Testis (tissue), 2 donors: ENCODE data around the gene FGGY.

Source experiments
- POLR2A ChIP-seq: fragments of 450-650 bp; IDR thresholded peaks from one replicate; pipeline ENCODE4 v1.6.1; 2017; ENCODE audit warnings: antibody characterized with exemption, mild to moderate bottlenecking, moderate library complexity
- TF ChIP-seq, protein P1 (sequence below), 3 experiments: fragments of 450-650 bp in 2 of 3; fragments of 200-600 bp in 1 of 3; sonication (generic) in 1 of 3; IDR thresholded peaks; one replicate each; pipeline ENCODE4 v1.5.1; 2016 to 2019; ENCODE audit warnings: antibody characterized with exemption in 3 of 3, mild to moderate bottlenecking in 2 of 3, moderate library complexity in 1 of 3

DNA sequence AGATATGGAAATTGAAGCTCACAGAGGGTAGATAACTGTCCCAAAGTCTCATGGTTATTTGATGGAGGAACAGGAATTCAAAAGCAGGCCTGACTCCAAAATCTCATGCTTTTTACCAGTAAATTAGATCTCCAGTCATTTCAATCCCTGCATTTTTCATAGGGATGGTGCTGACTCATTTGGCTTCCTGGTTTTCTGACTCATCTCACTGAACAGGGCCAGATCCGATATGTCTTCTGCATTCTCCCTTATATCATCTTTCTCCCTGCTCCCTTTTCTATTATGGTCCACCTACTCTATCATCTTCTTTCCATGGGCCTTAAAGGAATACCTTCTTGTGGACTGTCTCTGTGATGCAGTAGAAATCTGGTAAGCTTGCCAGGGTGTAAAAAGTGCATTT is 187.2 kb downstream of the FGGY start:
- TF ChIP-seq, protein P1, sequence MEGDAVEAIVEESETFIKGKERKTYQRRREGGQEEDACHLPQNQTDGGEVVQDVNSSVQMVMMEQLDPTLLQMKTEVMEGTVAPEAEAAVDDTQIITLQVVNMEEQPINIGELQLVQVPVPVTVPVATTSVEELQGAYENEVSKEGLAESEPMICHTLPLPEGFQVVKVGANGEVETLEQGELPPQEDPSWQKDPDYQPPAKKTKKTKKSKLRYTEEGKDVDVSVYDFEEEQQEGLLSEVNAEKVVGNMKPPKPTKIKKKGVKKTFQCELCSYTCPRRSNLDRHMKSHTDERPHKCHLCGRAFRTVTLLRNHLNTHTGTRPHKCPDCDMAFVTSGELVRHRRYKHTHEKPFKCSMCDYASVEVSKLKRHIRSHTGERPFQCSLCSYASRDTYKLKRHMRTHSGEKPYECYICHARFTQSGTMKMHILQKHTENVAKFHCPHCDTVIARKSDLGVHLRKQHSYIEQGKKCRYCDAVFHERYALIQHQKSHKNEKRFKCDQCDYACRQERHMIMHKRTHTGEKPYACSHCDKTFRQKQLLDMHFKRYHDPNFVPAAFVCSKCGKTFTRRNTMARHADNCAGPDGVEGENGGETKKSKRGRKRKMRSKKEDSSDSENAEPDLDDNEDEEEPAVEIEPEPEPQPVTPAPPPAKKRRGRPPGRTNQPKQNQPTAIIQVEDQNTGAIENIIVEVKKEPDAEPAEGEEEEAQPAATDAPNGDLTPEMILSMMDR (IDR thresholded peaks at IDR 0.05) = no peak
- TF ChIP-seq POLR2A = no peak
